C4-2B (cell line): ENCODE results near the gene APC2.

Experiments used
- H3K27ac ChIP-seq: fragments of 450-650 bp; 2 replicates; pipeline ENCODE4 v1.5.1; 2017
- CTCF ChIP-seq: fragments of 450-650 bp; conservative IDR thresholded peaks from 2 replicates; pipeline ENCODE4 v1.5.1; 2017; ENCODE audit warnings: mild to moderate bottlenecking
- ZFX ChIP-seq: fragments of 450-650 bp; IDR thresholded peaks from 2 replicates; pipeline ENCODE4 v1.6.1; 2017

Gene APC2

GRCh38 chr19:1434577-1435060, 15.3 kb upstream of the APC2 start:
- no peak overlapping the region for H3K27ac ChIP-seq

GRCh38 chr19:1435378-1435989, 14.4 kb upstream of the APC2 start:
- TF ChIP-seq ZFX (no peak), CTCF (no peak)
- no peak overlapping the region for H3K27ac ChIP-seq

More at GRCh38 chr19:1434577-1435060, 15.3 kb upstream of the APC2 start:
- no peak for TF ChIP-seq CTCF
- no peak for TF ChIP-seq ZFX

- TF ChIP-seq CTCF (no peak), ZFX (no peak)
- peak overlapping the region; percentile 98 for H3K27ac ChIP-seq
These were observed 12.3 kb upstream of the APC2 start for GRCh38 chr19:1437609-1438008.

GRCh38 chr19:1438035-1438932, 11.6 kb upstream of the APC2 start, which contains the start of gene RPS15:
RPS15 (plus strand) TSS chr19:1438396; CDS start chr19:1438426, 30 bp downstream.
- peak; percentile 99 for TF ChIP-seq CTCF
- TF ChIP-seq ZFX, result peak; percentile 98
- H3K27ac ChIP-seq, result peak within 1 kb of the TSS; percentile 98

GRCh38 chr19:1438933-1439354, 11.0 kb upstream of the APC2 start:
- TF ChIP-seq CTCF, result no peak
- TF ChIP-seq ZFX, result no peak
- H3K27ac ChIP-seq, result peak overlapping the region; percentile 98

GRCh38 chr19:1439525-1440417, 10.2 kb upstream of the APC2 start:
- 0 out of 2 replicates have a peak, but pooled peaks have one; percentile 19 for TF ChIP-seq ZFX
- peak overlapping the region; percentile 98 for H3K27ac ChIP-seq

- H3K27ac ChIP-seq, result peak overlapping the region; percentile 98
- TF ChIP-seq ZFX, result no peak
These were observed 9.5 kb upstream of the APC2 start for GRCh38 chr19:1440418-1440801.

GRCh38 chr19:1441022-1441426, 8.9 kb upstream of the APC2 start:
- H3K27ac ChIP-seq, result peak overlapping the region; percentile 98
- TF ChIP-seq CTCF (no peak), ZFX (no peak)
